ENCODE results near the gene ERFE.

ERFE gene

GRCh38 chr2:238157506-238158017 lies 1.2 kb upstream of the ERFE start:
- DNase-seq (ENCODE audit: low read depth, low spot score): no peak
- H3K4me1 ChIP-seq (ENCODE audit: control insufficient read depth, insufficient read depth, low read length): peaks cover 2% of the 10 kb centered on the region; the same call in 1 of the 2 replicates
- WGBS (ENCODE audit: insufficient coverage, insufficient read length): no CpG with 5 or more reads among the region's 14 CpGs
- no peak overlapping the region for H3K27ac ChIP-seq (ENCODE audit: low read length)
- no peaks in the 10 kb centered on the region for H3K9me3 ChIP-seq (ENCODE audit: control insufficient read depth, insufficient read depth, low read length)
- H3K27me3 ChIP-seq (ENCODE audit: control insufficient read depth, insufficient read depth, low read length): peaks cover 5% of the 10 kb centered on the region
- no peaks in the 10 kb centered on the region; the same call in 1 of the 2 replicates for H3K36me3 ChIP-seq (ENCODE audit: control insufficient read depth, insufficient read depth, low read length)
- H3K4me3 ChIP-seq (ENCODE audit: low read length): no peak overlapping the region; the same call in 1 of the 2 replicates

DNA sequence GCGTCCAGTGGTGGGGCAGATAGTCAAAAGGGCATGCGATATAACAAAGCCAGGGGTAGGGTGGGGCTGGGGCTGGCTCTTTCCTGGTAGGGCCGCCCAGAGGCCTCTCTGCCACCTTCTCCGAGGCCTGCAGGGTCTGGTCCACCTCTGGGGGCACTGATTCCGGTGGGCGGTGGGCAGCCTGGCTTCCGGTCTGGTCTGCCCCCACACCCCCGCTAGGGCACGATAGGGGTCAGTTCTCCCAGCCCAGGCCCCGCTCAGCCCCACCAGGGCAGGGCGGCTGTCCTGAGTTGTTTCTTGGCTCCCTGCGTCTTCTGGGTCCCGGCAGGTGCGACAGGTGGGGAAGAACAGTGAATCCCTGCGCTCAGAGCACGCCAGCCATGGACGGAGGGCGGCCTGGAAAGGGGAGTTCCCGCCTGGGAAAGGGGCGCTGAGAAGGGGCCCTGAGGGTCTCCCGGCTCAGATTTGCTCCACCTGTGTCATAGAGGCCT lies 707 bp upstream of the ERFE start:
- peaks cover 3% of the 10 kb centered on the region; the same call in 1 of the 2 replicates for H3K4me1 ChIP-seq (ENCODE audit: control insufficient read depth, insufficient read depth, low read length)
- H3K9me3 ChIP-seq (ENCODE audit: control insufficient read depth, insufficient read depth, low read length): no peaks in the 10 kb centered on the region
- no peak overlapping the region for H3K27ac ChIP-seq (ENCODE audit: low read length)

DNA sequence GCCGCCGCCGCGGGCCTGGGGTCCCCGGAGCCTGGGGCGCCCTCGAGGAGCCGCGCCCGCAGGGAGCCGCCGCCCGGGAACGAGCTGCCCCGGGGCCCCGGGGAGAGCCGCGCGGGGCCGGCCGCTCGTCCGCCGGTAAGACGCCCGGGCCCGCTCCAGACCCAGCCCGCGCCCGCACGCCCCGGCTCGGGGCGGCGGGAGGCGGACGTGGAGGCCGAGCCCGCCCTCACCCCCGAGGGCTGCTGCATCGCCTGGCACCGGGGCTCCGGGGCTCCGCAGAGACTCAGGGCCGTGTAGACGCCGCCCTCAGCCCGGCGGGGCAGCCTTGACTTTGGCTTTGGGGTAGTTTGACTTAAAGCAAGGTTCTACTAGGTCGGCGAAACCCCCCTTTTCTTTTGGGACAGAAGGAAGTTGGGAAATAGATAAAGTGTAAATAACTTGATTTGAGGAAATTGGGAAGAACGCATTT lies 335 bp downstream of the ERFE start:
- Histone ChIP-seq H3K27me3 (ENCODE audit: control insufficient read depth, insufficient read depth, low read length) (peaks cover 16% of the 10 kb centered on the region), H3K36me3 (ENCODE audit: control insufficient read depth, insufficient read depth, low read length) (no peaks in the 10 kb centered on the region; the same call in 1 of the 2 replicates), H3K27ac (ENCODE audit: low read length) (no peak overlapping the region), H3K9me3 (ENCODE audit: control insufficient read depth, insufficient read depth, low read length) (no peaks in the 10 kb centered on the region), H3K4me1 (ENCODE audit: control insufficient read depth, insufficient read depth, low read length) (peaks cover 4% of the 10 kb centered on the region; the same call in 1 of the 2 replicates), H3K4me3 (ENCODE audit: low read length) (peak overlapping the region; percentile 31; the same call in 1 of the 2 replicates)
- no peak for DNase-seq (ENCODE audit: low read depth, low spot score)
- WGBS (ENCODE audit: insufficient coverage, insufficient read length): no CpG with 5 or more reads among the region's 52 CpGs

More for the DNA sequence above, 707 bp upstream of the ERFE start:
- WGBS (ENCODE audit: insufficient coverage, insufficient read length): no CpG with 5 or more reads among the region's 21 CpGs
- Histone ChIP-seq H3K36me3 (ENCODE audit: control insufficient read depth, insufficient read depth, low read length) (no peaks in the 10 kb centered on the region; the same call in 1 of the 2 replicates), H3K27me3 (ENCODE audit: control insufficient read depth, insufficient read depth, low read length) (peaks cover 9% of the 10 kb centered on the region), H3K4me3 (ENCODE audit: low read length) (peak overlapping the region; percentile 82; the same call in 1 of the 2 replicates)
- no peak for DNase-seq (ENCODE audit: low read depth, low spot score)

DNA sequence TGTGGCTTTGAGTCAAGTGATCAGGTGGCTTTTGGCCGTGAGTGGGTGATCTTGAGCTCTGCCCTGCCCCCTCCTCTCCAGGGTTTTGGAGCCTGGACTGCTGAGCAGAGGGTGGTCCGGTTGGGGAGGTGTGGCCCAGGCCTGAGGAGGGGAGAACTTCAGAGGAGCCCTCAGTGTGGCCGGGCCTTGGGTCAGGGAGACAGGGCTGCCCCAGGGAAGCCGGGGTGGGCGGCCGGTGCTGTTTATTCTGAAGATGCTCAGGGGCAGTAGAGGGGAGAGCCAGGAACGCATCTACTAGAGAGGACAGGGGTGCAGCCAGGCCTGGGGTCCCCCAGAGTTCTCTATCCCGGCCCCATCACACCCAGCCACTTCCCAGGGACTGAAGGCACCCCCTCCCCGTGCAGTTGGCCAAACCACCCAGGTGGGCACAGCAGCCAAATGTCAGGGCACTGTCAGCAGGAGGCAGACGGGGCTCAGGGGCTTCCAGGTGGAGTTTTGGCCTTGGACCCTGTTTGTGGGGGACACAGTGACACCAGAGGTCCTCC lies 963 bp downstream of the ERFE start:
- Histone ChIP-seq H3K4me3 (ENCODE audit: low read length) (no peak overlapping the region), H3K27me3 (ENCODE audit: control insufficient read depth, insufficient read depth, low read length) (peaks cover 18% of the 10 kb centered on the region)

GRCh38 chr2:238160206-238161129 lies 1.7 kb downstream of the ERFE start:
- WGBS (ENCODE audit: insufficient coverage, insufficient read length): no CpG with 5 or more reads among the region's 23 CpGs
- Histone ChIP-seq H3K9me3 (ENCODE audit: control insufficient read depth, insufficient read depth, low read length) (no peaks in the 10 kb centered on the region), H3K27ac (ENCODE audit: low read length) (no peak overlapping the region), H3K4me3 (ENCODE audit: low read length) (no peak overlapping the region), H3K4me1 (ENCODE audit: control insufficient read depth, insufficient read depth, low read length) (peaks cover 4% of the 10 kb centered on the region; the same call in 1 of the 2 replicates), H3K27me3 (ENCODE audit: control insufficient read depth, insufficient read depth, low read length) (peaks cover 18% of the 10 kb centered on the region), H3K36me3 (ENCODE audit: control insufficient read depth, insufficient read depth, low read length) (no peaks in the 10 kb centered on the region; the same call in 1 of the 2 replicates)
- DNase-seq (ENCODE audit: low read depth, low spot score): no peak

More for the DNA sequence above, 963 bp downstream of the ERFE start:
- H3K36me3 ChIP-seq (ENCODE audit: control insufficient read depth, insufficient read depth, low read length): no peaks in the 10 kb centered on the region; the same call in 1 of the 2 replicates
- no peak overlapping the region for H3K27ac ChIP-seq (ENCODE audit: low read length)
- DNase-seq (ENCODE audit: low read depth, low spot score): no peak
- H3K9me3 ChIP-seq (ENCODE audit: control insufficient read depth, insufficient read depth, low read length): no peaks in the 10 kb centered on the region
- H3K4me1 ChIP-seq (ENCODE audit: control insufficient read depth, insufficient read depth, low read length): peaks cover 4% of the 10 kb centered on the region; the same call in 1 of the 2 replicates
- no CpG with 5 or more reads among the region's 10 CpGs for WGBS (ENCODE audit: insufficient coverage, insufficient read length)

DNA sequence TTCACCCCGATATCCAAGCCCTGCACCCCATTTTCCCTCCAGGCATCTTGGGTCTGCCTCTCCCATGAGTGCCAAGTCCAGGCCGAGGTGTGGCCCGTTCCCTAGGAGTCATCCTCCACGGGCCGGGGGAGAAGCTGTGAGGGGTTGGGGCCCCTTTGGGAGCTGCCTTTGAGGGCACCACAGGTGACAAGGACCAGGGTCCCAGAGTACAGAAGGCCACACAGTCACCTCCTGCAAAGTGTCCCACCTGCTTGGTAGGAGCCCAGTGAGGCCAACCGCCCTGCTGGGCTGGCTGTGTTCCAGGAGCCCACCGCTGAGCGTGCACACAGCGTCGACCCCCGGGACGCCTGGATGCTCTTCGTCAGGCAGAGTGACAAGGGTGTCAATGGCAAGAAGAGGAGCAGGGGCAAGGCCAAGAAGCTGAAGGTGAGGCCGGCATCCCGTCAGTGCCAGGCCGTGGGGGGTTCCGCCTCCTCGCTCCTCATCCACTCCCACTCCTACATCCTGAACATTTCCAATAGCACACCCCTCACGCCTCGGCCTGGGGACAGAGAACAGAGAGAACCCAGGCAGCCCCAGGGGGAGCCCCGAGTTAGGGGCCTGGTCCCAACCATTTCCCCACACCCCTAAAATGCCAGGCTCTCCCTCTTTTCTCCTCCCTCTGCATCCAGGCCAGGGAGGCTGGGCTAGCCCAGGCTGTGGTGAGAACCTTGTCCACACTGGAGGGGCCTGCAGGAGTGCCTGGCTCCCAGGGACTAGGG lies 2.7 kb downstream of the ERFE start:
- DNase-seq (ENCODE audit: low read depth, low spot score): no peak
- Histone ChIP-seq H3K27me3 (ENCODE audit: control insufficient read depth, insufficient read depth, low read length) (peaks cover 18% of the 10 kb centered on the region), H3K9me3 (ENCODE audit: control insufficient read depth, insufficient read depth, low read length) (no peaks in the 10 kb centered on the region), H3K4me3 (ENCODE audit: low read length) (no peak overlapping the region), H3K27ac (ENCODE audit: low read length) (no peak overlapping the region), H3K4me1 (ENCODE audit: control insufficient read depth, insufficient read depth, low read length) (peaks cover 4% of the 10 kb centered on the region; the same call in 1 of the 2 replicates), H3K36me3 (ENCODE audit: control insufficient read depth, insufficient read depth, low read length) (no peaks in the 10 kb centered on the region; the same call in 1 of the 2 replicates)
- no CpG with 5 or more reads among the region's 21 CpGs for WGBS (ENCODE audit: insufficient coverage, insufficient read length)

DNA sequence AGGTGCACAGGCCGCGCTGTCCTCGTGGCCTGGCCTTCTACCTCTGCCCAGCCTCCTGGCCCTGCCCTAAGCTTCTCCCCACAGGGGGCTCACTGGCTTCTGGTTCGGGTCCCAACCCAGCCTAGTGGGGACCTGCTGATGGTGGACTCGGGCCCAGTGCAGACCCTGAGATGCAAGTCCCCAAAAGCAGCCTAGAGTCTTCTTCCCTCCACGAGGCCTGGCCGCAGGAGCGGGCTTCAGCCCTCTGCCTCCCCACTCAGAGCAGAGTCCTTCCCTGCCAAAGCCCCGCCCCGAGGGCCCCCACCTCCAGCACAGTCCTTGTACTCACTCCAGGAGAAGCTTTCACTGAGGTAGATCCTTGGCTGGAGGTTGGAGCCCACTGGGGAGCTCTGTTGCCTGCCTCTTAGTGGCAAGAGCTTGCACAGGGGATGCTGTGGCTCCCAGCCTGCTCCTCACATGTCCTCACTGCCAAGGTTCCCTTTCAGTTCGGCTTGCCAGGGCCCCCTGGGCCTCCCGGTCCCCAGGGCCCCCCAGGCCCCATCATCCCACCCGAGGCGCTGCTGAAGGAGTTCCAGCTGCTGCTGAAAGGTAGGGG lies 3.6 kb downstream of the ERFE start:
- Histone ChIP-seq H3K9me3 (ENCODE audit: control insufficient read depth, insufficient read depth, low read length) (no peaks in the 10 kb centered on the region), H3K27me3 (ENCODE audit: control insufficient read depth, insufficient read depth, low read length) (peaks cover 18% of the 10 kb centered on the region), H3K4me1 (ENCODE audit: control insufficient read depth, insufficient read depth, low read length) (peaks cover 4% of the 10 kb centered on the region; the same call in 1 of the 2 replicates), H3K36me3 (ENCODE audit: control insufficient read depth, insufficient read depth, low read length) (no peaks in the 10 kb centered on the region; the same call in 1 of the 2 replicates), H3K27ac (ENCODE audit: low read length) (no peak overlapping the region), H3K4me3 (ENCODE audit: low read length) (no peak overlapping the region)
- no CpG with 5 or more reads among the region's 14 CpGs for WGBS (ENCODE audit: insufficient coverage, insufficient read length)
- no peak for DNase-seq (ENCODE audit: low read depth, low spot score)

DNA sequence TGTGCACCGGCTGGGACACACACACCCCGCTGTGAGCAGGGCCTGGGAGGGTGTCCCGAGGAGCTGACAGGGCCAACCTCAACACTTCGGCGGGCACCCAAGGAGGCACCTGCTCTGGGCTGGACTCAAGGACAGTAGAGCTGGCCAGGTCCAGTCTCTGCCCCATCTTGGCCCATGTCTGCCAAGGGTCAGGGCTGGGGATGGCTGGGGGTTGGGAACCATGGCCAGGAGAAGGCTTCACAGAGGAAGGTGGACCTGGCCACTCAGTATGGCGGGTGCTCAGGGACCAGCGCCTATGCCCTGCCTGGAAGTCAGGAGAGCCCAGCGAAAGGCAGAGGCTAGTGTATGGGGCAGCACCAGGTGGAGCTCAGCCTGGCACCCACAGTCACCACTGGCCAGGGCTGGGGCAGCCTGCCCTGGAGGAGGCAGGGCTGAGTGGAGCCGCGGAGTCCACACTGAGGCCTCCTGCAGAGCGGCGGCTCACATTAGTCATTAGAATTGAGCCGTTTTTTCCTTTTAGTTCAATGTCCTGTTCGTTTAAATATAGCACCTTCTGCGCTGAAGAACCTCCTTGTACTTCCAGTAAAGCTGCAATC lies 4.2 kb downstream of the ERFE start:
- DNase-seq (ENCODE audit: low read depth, low spot score): no peak
- no peak overlapping the region for H3K27ac ChIP-seq (ENCODE audit: low read length)
- peaks cover 4% of the 10 kb centered on the region; the same call in 1 of the 2 replicates for H3K4me1 ChIP-seq (ENCODE audit: control insufficient read depth, insufficient read depth, low read length)
- H3K4me3 ChIP-seq (ENCODE audit: low read length): no peak overlapping the region
- no peaks in the 10 kb centered on the region for H3K9me3 ChIP-seq (ENCODE audit: control insufficient read depth, insufficient read depth, low read length)
- no CpG with 5 or more reads among the region's 15 CpGs for WGBS (ENCODE audit: insufficient coverage, insufficient read length)
- peaks cover 18% of the 10 kb centered on the region for H3K27me3 ChIP-seq (ENCODE audit: control insufficient read depth, insufficient read depth, low read length)
- no peaks in the 10 kb centered on the region; the same call in 1 of the 2 replicates for H3K36me3 ChIP-seq (ENCODE audit: control insufficient read depth, insufficient read depth, low read length)

- no peaks in the 10 kb centered on the region; the same call in 1 of the 2 replicates for H3K36me3 ChIP-seq (ENCODE audit: control insufficient read depth, insufficient read depth, low read length)
- peak overlapping the region; percentile 47; the same call in 1 of the 2 replicates for H3K4me3 ChIP-seq (ENCODE audit: low read length)
- no peaks in the 10 kb centered on the region for H3K9me3 ChIP-seq (ENCODE audit: control insufficient read depth, insufficient read depth, low read length)
- no peak for DNase-seq (ENCODE audit: low read depth, low spot score)
- WGBS (ENCODE audit: insufficient coverage, insufficient read length): no CpG with 5 or more reads among the region's 95 CpGs
- H3K4me1 ChIP-seq (ENCODE audit: control insufficient read depth, insufficient read depth, low read length): peaks cover 4% of the 10 kb centered on the region; the same call in 1 of the 2 replicates
- H3K27ac ChIP-seq (ENCODE audit: low read length): no peak overlapping the region
- peaks cover 18% of the 10 kb centered on the region for H3K27me3 ChIP-seq (ENCODE audit: control insufficient read depth, insufficient read depth, low read length)
Observed at GRCh38 chr2:238163481-238164198, 4.9 kb downstream of the ERFE start.

Measured in iPS DF 6.9 (cell line).